Stimulated activated CD8-positive, alpha-beta memory T cell treated with anti-CD3 and anti-CD28 coated beads, Interleukin-2, amount 100 ng/mL, for 48 hours (primary cell): Measurements from ENCODE around the gene LRRC45.
"Not testable (repeated sequence)": the region's sequence is repeated elsewhere in the genome, so short reads cannot be mapped to it uniquely, and the experiment has no call there.

Experiments used
- DNase-seq, 2 donors: peaks; one replicate each; pipeline ENCODE4 v3.0.0-alpha.2; 2020; ENCODE audit warnings: low read depth in 2 of 2

LRRC45 gene

GRCh38 chr17:82034371-82035011, 11.4 kb downstream of the LRRC45 start:
- DNase-seq, result no peak

- DNase-seq, result no peak
These were observed 12.4 kb downstream of the LRRC45 start for GRCh38 chr17:82035488-82035887.

- DNase-seq, result no peak
These were observed 13.0 kb downstream of the LRRC45 start for GRCh38 chr17:82035956-82036633.

- DNase-seq, result no peak
These were observed 13.6 kb downstream of the LRRC45 start for GRCh38 chr17:82036634-82037091.

GRCh38 chr17:82037092-82037888, 14.2 kb downstream of the LRRC45 start, which contains the start of gene DCXR:
Gene DCXR, minus strand, starts transcription at chr17:82037697. Its CDS starts 15 bp downstream, at chr17:82037682.
- peak; percentile 94 to 97 for DNase-seq

- no peak for DNase-seq
These were observed 14.7 kb downstream of the LRRC45 start for GRCh38 chr17:82037889-82038195.

GRCh38 chr17:82038796-82039409, 15.8 kb downstream of the LRRC45 start:
- not testable (repeated sequence) for DNase-seq

- no peak for DNase-seq
These were observed 16.7 kb downstream of the LRRC45 start for GRCh38 chr17:82039695-82040299.

- no peak for DNase-seq
These were observed 18.2 kb downstream of the LRRC45 start for GRCh38 chr17:82041144-82041814.

GRCh38 chr17:82042649-82043048, 19.5 kb downstream of the LRRC45 start:
- no peak for DNase-seq

GRCh38 chr17:82043507-82043906, 20.4 kb downstream of the LRRC45 start:
- DNase-seq, result no peak

GRCh38 chr17:82045936-82046484, 22.9 kb downstream of the LRRC45 start:
- DNase-seq, result no peak

GRCh38 chr17:82046903-82047302, 23.8 kb downstream of the LRRC45 start:
- no peak for DNase-seq

- no peak for DNase-seq
These were observed 24.3 kb downstream of the LRRC45 start for GRCh38 chr17:82047379-82047778.

- no peak for DNase-seq
These were observed 24.9 kb downstream of the LRRC45 start for GRCh38 chr17:82047914-82048570.

GRCh38 chr17:82048571-82048971, 25.5 kb downstream of the LRRC45 start:
- no peak for DNase-seq

GRCh38 chr17:82049106-82049505, 26.0 kb downstream of the LRRC45 start:
- DNase-seq, result no peak

- no peak for DNase-seq
These were observed 26.4 kb downstream of the LRRC45 start for GRCh38 chr17:82049521-82049971.

GRCh38 chr17:82050152-82050760, 27.2 kb downstream of the LRRC45 start:
- no peak for DNase-seq
